B cell (primary cell): ENCODE results near the gene ARFGAP1.

ENCODE experiments used
- CTCF ChIP-seq: fragments of 200-600 bp; IDR thresholded peaks from one replicate; pipeline ENCODE4 v1.8.0; 2022; ENCODE audit warnings: antibody characterized with exemption, mild to moderate bottlenecking
- EZH2 ChIP-seq: IDR thresholded peaks from 2 replicates; pipeline ENCODE4 v1.6.1; 2012; ENCODE audit warnings: borderline replicate concordance, low read depth, mild to moderate bottlenecking, moderate library complexity, low read length; ENCODE audit not compliant: insufficient read depth, poor library complexity, severe bottlenecking

- TF ChIP-seq EZH2 (no peak), CTCF (no peak)
These were observed 60.1 kb downstream of the ARFGAP1 start for GRCh38 chr20:63332488-63333240.
